Stimulated activated CD8-positive, alpha-beta memory T cell treated with anti-CD3 and anti-CD28 coated beads, Interleukin-15, amount 100 ng/mL, for 4 hours (primary cell): ENCODE data around the gene SLC39A10.

Experiments used
- DNase-seq, 2 donors: peaks; one replicate each; pipeline ENCODE4 v3.0.0-alpha.2; 2020; ENCODE audit warnings: low read depth in 2 of 2

Gene SLC39A10, protein sequence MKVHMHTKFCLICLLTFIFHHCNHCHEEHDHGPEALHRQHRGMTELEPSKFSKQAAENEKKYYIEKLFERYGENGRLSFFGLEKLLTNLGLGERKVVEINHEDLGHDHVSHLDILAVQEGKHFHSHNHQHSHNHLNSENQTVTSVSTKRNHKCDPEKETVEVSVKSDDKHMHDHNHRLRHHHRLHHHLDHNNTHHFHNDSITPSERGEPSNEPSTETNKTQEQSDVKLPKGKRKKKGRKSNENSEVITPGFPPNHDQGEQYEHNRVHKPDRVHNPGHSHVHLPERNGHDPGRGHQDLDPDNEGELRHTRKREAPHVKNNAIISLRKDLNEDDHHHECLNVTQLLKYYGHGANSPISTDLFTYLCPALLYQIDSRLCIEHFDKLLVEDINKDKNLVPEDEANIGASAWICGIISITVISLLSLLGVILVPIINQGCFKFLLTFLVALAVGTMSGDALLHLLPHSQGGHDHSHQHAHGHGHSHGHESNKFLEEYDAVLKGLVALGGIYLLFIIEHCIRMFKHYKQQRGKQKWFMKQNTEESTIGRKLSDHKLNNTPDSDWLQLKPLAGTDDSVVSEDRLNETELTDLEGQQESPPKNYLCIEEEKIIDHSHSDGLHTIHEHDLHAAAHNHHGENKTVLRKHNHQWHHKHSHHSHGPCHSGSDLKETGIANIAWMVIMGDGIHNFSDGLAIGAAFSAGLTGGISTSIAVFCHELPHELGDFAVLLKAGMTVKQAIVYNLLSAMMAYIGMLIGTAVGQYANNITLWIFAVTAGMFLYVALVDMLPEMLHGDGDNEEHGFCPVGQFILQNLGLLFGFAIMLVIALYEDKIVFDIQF

DNA sequence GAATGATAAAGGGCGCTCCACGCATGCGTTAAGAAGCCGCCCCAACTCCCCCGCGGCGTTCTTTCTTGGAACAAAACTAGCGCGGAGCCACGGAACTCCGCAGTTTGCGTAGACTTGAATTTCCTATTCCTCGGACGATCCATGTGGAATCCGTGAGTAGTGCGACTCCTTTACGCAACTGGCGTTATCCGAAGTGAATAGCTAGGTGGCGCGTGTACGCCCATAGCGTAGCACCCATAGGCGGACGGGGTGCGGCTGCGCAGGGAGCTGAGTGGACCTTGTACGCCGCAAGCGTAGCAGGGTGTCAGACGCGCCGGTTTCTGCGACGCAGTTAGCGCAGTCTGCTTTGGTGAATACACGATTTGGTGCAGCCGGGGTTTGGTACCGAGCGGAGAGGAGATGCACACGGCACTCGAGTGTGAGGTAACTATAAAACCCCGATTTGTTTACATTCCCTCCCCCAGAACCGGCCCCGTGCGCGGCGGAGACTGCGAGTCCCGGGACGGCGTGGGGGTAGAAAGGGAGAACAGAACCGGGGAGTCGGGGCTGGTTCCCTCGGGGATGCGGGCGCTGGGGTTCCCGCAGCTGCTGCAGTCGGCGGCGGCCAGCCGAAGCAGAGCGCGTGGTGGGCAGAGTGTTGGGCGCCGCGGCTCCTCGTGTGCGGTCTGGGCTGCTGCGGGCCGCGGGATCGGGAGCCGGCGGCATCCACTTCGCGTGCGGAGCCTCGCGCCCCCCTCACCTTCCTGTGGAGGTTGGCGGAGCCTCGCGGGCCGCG lies at the start of gene SLC39A10:
TSS of gene SLC39A10 (plus strand) at position 368 of the 775 bp plus-strand sequence. CDS start 22,817 bp downstream, outside the sequence.
- peak; percentile 94 to 95 for DNase-seq

DNA sequence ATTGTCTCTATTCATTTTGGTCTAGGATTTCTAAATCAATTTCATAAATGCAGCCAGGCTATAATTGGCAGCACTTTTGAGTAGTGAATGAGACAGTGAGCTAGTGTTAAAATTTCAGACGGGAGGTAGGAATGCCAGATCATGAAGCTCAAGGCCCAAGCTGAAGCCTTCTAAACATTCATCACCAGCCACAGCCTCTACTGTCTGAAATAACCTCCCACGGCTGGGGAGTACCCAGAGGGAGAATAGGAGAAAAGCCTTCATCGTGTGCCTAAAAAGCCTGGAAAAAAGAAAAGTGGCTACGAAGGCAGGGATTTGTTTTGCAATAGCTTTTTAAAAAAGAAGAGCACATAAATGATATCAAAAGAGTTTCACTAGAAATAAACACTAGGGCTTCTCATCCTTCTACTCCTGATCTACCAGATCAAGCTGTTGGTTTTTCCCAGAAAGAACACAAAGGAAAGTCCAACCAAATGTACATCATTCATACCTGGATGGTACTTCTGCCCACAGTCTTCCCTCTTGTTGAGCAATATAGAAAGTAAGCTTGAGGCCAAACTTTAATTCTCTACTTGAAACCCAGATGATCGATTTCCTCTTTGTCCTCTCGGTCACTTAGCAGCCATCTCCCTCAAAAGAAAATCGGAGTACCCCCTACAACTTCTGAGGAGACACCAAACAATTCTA lies 48.1 kb upstream of the SLC39A10 start:
- no peak for DNase-seq

DNA sequence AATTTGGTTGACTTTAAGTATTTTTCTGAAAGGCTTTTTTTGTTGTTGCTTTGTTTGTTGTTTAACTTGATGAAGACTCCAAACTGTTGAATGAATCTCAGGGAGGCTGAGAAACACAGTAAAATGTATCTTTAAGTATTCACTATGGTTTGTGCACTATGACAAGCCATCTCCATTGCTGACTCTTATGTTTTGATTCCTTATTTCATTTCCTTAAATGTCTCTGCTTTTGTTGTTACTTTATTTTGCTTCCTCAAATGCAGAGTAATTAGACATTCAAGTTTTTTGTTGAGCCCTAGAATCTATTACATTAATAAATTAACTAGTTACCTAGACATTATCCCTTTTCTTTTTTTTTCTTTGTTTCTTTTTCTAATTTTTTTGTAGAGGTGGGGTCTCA lies 46.3 kb upstream of the SLC39A10 start:
- DNase-seq: no peak

DNA sequence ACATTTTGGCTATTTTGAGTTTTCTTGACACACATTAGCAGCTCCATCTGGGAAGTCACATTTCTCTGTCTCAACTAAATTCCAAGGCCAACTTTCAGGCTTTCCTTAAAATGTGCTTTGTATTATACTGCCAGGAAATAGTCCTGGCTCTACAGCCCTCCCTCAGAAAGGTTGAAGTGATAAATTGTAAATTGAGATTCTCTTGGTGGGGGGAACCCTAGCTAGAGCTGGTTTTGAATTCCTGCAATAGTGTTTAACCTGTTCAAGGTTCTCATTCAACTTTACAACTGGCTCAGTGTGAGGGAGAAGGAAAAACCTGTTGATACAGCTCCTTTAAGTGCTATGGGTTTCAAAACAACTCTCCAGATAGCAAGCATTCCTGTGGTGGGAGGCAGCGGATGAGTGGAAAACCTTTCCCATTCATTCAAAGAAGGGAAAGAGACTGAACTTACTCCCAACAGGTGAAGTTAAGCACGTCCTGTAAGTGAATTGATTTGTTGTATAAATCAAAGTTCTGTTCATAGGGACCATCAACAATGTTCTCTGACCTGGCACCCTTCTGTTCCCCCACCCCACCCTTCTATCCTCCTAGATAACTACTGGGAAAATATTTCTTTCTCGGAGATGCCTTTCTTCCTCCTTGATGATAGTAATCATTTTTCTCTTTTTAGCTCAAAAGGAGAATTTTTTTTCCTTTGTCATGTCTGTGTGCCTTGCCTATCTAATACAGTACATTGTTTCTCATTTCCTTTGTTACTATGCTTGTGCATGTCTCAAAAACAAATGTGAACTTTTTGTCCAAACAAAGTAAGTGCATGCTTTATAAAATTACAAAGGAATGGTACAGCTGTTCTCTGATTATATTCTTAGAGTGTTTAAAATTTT lies 44.2 kb upstream of the SLC39A10 start:
- DNase-seq: no peak

DNA sequence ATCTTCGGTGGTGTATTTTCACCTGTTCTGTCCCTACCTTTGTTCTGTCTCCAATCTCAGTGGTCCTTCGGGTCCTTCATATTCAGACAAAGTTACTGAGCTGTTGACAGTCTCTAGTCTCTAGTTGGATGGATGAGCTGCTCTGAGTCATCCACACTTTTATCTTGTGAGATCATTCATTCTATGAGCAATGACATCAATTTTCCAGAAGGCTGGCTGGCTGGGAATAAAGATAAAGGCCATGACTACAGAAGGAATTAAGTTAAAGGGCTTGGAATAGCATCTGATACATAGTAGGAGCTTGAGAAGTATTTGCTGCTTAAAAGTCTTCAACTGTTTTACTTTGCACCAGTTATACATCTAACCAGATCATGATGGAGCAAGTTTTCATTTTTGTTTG lies 43.1 kb upstream of the SLC39A10 start:
- no peak for DNase-seq

DNA sequence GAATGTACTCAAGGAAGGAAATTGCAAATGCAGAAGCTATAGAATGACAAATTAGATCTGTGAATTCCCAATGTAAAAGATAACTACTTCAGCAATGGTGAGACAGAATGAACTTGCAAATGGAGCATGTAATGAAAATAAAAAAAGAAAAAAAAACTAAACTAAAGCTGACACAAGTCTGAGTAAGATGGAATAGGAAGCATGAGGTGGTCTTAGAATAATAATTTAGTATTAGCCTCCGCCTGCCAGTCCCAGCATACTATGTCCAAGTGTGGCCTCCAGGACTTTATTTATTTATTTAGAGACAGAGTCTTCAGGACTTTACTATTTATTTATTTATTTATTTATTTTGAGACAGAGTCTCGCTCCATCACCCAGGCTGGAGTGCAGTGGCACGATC lies 37.4 kb upstream of the SLC39A10 start:
- no peak for DNase-seq

DNA sequence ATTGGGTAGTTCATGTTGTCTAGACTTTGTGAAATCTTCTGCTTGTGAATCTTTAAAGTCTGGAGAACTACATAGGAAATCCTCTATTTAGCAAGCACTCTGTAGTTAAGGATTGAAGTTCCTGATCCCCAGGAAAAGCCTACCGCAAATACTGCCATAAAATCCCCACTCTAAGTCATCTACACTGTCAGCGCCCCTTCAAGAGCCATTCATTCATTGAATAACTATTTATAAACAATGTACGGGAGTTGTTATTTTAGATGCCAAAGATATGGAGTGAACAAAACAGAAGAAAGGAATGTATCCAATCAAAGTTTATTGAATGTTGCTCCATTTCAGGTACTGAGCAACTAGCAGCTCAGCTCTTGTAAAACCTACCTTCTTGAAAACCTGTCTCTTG lies 36.5 kb upstream of the SLC39A10 start:
- DNase-seq: no peak

DNA sequence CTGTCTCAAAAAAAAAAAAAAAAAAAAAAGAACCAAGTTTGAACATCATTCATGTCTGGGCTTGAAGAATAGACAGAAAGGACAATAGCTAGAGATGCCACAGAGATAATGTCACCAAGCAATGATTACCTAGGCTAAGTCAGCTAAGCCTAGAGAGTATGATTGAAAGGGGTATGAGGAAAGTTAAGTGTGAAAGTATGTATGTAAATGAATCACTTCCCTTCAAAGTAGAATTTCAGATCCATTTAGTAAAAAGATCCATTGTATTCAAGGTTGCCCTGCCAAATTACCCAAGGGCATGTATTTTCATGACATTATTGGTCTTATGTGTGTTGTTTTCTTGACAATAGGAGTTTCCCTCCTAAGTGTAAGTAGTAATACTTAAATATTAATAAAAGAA lies 34.1 kb upstream of the SLC39A10 start:
- DNase-seq: no peak

DNA sequence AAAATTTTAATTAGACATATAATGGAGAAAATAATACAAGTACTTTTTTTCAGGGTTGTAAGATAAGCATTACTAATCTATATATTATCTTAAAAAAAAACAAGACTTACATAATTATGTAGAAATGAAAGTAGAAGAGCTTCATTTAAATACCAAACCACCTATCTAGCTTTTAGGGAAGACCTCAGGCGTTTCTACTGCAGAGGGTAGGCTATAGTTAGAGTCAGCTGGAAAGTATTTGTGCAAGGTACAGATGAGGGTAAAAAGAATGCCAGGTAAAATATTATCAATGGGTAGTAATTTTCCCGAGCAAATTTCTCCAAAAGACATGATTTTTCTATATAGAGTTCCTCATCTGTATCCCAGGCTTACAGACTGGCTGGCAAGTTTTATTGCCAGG lies 30.5 kb upstream of the SLC39A10 start:
- DNase-seq: no peak

DNA sequence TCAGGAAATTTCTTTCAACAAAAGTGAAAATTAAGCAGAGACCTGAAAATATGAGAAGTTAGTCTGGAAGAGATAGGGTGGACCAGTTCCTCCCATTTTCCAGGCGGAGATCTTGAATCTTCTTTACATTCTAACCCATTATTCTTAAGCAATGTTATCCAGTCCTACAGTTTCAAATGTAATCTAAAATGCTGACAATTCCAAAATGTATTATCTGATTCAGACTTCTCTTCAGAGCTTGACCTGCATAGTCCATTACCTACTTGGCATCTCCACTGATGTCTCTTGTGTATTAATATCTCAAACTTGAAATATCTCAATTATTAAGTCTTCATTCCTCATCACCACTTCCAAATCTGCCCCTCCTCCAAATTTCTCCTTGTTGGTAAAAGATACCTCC lies 28.4 kb upstream of the SLC39A10 start:
- DNase-seq: no peak

DNA sequence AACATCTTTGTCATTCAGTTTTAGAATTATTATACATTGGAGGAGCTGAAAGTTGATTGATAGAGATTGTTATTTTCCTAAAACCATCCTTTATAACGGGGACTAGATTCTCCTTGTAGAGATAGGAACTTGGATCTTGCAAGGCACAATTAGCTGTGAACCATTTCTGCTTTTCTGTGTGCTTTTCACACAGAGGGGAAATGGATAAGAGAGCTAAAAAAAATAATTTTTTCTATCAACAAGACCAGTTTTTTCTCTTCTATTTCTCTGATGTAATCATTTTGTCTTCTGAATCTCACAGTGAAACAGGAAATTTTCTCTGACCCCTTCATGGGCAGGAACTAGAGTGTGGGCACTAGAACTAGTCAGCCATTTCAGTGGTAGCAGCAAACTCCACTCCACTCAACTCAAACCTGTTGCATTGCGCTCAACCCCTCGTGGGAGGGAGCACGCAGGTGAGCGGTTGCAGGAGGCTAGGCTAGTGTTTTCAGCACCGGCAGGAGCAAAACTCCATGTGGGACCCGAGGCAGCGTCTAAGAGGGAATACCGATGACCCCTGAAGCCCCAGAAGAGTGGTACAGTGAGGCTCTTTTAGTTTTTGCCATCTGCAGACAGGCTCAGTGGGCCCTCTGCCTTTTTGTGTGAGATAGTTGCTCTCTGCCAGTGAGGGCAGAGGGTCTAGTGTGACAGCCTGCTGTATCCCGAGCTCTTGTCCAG lies 24.0 kb upstream of the SLC39A10 start:
- no peak for DNase-seq

DNA sequence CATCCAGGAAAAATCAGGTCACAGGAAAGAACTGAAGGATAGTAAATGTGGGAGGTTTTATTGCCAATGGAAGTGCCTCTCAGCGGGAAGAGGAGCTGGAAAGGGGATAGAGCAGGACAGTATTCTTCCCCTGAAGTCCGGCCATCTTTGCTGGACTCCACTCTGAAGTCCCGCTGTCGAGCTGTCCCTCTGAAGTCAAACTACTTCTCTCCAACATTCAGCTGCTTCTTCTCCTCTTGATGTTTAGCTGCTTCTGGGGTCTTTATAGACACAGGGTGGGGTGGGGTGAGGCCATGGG lies 23.5 kb upstream of the SLC39A10 start:
- DNase-seq: no peak

DNA sequence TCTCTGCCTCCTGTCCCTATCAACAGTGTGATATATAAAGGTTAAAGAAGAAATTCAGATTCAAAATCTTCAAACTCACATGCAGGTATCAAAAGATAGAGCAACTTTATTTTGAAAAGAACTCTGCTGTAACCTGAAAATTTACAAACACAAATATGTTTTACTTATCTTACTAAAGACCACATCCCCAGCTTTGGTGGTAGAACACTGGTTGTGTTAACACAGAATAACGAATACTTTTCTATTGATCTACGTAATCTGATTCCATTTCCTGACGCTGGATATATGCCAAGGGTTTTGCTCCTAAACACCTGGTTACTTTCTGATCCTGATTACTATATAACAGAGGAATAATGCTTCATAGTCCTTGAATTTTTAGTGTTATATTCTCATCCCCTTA lies 23.1 kb upstream of the SLC39A10 start:
- DNase-seq: no peak

DNA sequence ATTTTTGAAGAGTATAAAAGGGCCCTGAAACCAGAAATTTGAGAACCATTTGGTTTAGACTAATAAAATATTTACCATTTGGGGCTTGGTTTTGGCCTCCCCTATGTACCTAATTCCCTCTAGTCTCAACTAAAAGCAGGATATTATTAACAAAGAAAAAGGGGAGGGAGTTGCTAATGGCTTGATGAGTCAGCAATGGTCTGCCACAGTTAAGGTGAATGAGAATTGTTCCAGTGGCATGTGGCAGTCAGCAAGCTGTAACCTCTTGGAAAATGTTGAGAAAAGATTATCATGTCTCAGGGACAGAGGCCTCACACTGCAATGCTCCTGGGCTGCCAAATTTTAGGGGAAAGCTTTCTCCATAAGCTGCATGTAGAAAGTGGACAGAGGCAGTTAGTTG lies 20.1 kb upstream of the SLC39A10 start:
- DNase-seq: no peak

DNA sequence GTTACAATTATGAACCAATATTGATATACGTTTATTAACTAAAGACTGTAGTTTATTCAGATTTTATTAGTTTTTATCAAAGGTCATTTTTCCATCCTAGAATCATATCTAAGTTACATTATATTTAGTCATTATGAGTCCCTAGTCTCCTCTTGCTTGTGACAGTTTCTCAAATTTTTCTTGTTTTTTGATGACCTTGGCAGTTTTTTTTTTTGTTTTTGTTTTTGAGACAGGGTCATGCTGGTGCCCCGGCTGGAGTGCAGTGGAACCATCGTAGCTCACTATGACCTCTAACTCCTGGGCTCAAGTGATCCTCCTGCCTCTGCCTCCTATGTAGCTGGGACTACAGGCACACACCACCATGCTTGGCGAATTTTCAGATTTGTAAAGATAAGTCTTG lies 18.3 kb upstream of the SLC39A10 start:
- DNase-seq: no peak

DNA sequence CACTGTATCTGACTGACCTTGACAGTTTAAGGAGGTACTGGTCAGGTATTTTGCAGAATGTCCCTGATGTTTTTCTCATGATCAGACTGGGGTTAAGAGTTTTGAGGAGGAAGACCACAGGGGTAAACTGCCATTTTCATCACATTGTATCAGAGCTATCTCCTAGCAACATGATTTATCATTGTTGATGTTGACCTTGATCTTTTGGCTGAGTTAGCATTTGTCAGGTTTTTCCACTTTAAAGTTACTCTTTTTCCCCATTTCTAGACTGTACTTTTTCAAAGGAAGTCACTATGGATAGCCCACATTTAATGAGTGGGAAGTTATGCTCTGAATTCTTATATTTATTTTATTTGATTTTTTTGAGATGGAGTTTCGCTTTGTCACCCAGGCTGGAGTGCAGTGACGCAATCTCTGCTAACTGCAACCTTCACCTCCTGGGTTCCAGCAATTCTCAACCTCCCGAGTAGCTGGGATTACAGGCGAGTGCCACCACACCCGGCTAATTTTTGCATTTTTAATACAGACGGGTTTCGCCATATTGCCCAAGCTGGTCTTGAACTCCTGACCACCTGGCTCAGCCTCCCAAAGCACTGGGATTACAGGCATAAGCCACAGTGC lies 17.7 kb upstream of the SLC39A10 start:
- no peak for DNase-seq

DNA sequence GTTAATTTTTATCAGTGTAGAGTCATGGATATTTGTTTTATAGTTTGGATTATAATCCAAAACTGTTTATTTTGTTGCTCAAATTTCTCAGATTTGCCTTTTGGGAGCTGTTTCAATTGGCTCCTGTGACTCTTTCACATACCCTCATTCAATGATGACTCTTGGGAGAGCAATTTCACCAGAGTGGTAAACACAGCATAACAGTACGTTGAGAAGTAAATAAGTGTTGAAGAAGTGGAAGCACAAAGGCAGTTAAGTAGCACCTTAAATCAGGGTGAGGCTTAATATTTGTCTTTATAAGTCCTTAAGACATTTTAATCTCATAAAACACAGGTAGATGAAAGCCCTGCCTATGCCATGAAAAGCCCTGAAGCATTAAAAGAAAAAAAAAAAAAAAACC lies 17.1 kb upstream of the SLC39A10 start:
- no peak for DNase-seq

DNA sequence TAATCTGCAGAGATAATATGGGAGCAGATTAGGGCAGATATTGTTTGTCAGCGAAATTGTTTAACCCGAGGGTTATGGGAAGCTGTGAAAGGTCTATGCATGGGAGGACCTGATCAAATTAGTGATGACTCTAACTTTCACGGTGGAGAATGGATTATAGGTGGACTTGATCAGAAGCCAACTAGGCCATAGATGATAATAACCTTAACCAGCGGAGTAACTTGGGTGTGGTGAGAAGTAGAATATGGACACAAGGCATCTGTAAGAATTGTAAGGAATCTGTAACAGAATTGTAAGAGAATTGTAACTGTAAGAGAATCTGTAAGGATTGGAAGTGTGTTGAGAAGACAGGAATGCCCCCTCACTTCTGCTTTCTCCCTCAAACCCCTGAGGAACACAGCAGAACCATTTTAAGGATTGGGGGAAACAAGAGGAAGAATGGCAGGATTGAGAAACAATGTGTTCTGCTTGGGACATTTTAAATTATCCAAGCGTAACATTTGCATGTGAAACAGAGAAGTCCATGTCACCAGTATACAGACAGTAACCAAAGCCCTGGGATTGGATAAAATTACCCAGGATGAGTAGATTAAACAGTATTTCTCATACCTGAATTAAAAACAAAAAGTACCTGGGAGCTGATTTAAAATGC lies 14.9 kb upstream of the SLC39A10 start:
- no peak for DNase-seq

DNA sequence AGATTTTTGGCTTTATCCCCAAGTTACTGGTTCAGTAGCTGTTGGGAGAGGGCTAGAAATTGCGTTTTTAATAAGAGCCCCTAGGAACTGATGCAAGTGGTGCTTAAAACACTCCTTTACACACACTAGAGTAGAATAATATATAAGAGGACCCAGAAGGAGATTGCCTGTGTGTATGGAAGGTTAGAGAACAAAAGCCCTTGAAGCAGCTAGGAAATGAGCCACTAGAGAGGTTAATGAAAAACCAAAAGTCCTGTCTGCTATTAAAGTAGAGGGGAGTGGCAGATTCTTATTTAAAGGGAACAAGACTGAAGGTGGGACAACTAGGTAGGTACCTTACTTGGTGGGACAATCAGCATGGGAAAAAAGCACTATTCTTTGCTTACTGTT lies 14.4 kb upstream of the SLC39A10 start:
- no peak for DNase-seq
